ENCODE measurements around the gene CASTOR1.
A peak's percentile ranks its signal among the peaks of the same experiment; 100 is the strongest.

The CASTOR1 gene

DNA sequence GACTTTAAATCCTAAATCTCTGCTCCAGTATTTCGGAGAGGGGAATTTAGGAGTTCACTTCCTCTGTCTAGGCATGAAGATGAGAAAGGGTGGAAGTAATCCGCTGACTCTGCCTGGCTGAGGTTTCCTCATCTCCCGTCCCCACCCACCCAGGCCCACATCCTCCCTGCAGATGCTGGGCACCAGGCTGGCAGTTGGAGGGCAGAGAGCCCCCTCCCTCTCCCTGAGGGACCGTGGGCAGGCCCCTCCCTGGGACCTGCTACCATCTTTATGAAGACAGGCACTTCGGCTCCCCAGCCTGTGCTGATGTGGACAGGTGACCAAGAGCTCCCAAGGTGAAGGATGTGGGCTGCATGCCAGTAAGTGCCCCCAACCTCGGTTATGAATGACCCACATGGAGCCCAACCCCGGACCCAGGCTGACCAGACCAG is 6.7 kb downstream of the CASTOR1 start:
- DNase-seq: no peak

DNA sequence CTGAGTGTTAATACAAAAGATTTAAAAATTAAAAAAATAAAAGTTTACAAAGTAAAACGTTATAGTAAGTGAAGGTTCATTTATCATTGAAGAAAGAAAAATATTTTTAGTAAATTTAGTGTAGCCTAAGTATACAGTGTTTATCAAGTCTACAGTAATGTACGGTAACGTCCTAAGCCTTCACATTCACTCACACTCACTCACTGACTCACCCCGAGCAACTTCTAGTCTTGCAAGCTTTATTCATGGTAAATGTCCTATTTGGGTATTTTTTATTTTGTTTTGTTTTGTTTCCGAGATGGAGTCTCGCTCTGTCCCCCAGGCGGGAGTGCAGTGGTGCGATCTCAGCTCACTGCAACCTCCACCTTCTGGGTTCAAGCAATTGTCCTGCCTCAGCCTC is 8.8 kb downstream of the CASTOR1 start:
- DNase-seq: no peak

DNA sequence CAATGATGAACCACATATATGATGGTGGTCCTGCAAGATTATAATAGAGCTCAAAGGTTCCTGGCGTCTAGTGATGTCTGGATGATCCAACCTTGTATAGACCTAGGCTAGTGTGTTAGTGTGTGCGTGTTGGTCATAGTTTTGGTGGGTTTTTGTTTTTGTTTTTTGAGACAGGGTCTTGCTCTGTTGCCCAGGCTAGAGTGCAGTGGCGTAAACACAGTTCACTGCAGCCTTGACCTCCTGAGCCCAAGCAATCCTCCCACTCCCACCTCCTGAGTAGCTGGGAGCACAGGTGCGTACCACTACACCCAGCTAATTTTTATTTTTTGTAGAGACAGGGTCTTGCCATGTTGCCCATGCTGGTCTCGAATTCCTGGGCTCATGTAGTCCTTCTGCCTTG is 9.4 kb downstream of the CASTOR1 start:
- no peak for DNase-seq

DNA sequence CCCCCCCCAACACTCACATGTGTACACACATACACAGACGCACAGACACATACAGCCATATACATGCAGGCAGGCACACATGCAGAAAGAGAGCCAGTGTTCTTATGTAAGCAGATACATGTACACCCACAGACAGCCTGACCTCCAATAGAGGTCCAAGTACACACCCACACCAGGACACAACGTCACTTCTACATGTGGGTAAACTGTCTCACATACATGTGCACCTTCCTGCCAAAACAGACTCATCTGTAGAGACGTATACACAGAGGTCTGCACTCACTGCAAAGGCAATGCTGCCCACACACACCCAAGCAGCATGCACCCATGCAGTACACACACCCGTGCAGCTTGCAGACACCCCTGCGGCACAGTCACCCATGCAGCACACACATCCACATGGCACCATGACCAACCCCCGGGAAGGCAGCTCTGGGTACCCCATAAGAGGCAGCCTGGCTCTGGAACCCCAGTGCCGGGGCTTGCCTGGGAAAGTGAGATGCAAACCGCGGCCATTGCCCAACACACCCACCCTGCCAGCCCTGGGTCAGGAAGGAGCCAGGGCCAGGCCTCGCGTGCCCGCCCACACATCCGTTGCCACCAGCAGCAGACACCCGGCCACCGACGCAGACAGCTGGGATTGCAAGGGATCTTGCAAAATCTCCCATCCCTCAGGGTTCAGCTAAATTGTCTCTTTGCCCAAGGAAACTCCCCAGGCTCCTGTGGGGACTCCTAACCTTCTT is 10.1 kb downstream of the CASTOR1 start:
- no peak for DNase-seq

DNA sequence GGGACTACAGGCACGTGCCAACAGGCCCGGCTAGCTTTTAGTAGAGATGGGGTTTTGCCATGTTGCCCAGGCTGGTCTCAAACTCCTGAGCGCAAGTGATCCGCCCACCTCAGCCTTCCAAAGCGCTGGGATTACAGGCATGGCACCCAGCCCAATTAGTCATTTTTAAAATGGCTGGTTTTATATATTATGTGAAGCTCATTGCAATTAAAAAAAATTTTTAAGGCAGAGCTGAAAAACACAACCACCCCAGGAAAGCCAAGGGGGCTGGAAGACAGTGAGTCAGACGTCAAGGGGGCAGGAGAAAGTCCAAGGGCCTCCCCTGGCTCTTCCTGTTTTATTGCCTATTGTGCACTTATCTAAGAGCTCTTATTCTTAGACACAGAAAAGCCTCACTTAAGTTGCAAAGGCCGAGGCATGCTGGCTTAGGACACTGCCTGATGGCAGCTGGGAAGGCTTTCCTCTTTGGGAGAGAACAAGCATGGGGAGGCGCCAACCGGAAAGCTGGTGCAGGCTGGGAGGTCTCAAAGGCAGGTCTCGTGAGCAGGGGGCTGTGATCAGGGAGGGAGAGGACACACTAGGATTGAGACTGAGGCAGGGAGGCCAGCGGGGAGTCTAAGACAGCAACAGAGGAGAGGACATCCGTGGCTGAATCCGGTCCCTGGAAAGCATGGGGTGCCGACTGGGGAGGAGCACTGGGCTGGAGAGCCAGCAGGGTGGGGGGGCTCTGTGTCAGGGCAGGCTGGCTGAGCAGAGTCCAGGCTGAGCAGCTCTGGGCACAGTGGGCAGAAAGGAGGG is 11.6 kb downstream of the CASTOR1 start:
- DNase-seq: no peak

DNA sequence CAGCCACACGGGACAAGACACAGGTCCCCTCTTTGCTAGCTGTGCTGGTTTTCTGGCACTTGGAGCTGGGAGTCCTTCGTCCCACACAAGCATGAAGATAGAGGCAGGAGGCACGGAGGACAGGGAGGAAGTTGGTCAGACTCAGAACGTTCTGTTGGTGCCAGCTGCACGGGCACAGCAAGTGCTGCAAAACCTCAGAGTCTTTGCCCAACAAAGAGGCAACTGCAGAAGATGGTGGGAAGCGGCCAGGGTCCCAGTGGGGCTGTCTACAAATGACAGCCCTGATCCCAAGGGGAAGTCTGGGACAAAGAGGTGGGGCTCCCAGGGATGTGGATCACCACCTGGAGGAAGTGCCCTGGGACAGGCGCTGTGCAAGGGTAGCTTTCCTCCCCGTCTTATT is 13.3 kb downstream of the CASTOR1 start:
- no peak for DNase-seq

DNA sequence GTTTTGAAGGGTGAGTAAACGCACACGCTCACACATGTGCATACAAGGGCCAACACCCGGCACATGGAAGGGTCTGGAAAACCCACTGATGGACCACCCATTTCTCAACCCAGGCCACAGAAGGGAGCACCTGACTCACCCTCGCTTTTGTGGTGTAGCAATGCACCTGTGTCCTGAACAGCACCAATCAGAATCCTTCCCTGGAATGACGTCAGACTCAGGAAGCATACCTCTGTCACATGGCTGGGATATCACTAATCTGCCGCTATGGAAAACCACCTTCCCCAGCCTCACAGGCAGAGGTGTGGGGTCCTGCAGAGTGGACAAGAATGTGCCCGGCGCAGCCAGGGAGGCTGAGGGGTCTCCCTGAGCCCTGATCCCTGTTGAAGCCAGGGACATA is 13.7 kb downstream of the CASTOR1 start:
- DNase-seq: no peak

DNA sequence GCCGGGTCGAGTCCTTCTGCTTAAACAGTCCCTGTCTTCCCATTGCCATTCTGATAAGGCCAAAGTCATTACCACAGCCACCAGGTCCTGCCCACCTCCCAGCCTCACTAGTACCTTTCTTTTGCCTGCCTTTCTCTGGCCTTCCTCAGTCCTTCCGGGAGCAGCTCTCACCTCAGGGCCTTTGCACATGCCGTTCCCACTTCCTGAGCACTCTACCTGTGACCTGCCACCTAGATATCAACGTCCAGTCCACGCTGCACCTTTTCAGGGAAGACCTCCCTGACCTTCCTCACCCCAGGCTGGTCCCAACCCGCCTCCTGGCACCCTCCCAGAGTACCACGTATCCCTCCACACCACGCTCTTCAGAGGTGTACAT is 14.9 kb downstream of the CASTOR1 start:
- no peak for DNase-seq

DNA sequence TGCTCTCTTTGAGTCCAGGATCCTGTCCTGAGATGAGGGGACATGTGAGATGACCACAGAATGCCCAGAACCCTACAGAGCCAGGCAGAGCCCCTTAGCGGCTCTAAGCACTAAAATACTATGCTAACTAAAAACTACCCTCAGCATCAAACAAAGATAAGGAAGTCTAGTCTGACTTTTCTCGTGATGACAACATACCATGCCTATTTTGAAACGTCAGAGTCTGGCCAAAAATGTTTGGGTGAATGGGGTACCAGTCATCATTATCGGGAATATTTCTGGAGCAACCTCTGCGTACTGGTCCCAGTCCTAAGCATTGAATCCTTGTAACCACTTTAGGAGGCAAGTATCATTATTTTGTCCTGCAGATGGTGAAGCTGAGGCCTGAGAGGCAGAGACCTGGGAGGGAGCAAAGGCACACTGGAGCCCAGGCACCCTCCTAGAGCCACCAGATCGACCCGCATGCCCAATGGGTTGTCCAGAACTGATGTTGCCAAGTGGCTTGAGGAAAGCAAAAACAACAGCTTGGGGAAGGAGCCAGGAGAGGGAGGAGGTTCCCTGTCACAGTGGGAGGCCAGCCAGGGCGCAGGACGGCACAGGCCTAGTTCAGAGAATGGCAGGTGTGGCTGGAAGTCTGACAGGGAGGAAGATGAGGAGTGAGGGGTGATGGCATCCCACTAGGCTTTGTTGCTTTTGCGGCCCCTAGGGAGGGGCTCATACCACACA is 15.4 kb downstream of the CASTOR1 start:
- DNase-seq: no peak

DNA sequence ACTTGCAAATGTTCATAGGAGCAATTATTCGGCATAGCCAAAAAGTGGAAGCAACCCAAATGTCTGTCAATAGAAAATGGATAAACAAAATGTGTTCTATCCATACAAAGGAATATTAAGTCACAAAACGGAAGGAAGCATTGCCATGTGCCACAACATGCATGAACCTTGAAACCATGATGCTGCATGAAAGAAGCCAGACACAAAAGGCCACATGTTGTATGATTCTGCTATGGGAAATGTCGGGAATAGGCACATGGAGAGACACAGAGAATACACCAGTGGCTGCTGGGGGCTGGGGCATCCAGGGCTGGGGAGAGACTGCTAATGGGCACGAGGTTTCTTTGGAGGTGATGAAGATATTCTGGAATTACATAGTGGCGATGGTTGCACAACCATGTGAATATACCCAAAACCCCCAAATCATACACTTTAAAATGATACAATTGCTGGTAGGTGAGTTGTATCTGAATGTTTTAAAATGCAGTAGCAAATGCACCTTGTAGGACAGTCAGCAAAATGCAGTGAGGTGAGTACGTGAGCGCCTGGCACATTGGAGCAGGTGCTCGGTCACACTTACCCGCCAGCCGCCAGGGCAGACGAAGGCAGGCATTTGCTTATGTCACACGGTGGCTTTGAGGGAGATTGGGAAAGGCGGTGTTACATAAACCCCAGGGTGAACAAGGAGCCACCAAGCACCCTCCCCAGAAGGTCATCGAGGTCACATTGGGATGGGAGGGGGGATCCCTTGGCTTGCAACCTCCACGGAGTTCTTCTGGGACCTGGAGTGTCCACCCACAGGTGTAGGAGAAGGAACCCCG is 16.3 kb downstream of the CASTOR1 start:
- no peak for DNase-seq

DNA sequence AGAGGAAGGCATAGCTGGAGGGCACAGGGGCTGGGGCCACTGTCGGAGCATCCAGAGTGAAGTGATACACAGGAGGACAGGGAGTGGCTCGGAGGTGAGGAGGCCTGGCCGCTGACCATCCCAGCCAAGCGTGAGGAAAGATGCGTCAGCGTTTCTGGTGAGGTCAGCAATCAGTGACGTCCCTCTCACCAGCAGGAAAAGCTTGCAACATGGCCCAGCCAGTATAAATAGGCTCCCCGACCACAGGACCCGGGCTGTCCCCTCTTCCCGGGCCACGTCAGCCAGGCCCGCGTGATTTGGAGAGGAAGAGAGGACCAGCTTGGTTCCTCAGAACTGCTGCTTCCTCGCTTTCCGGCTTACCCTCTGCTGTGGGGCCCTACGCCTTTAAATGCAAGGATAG is 18.5 kb downstream of the CASTOR1 start:
- DNase-seq: no peak

DNA sequence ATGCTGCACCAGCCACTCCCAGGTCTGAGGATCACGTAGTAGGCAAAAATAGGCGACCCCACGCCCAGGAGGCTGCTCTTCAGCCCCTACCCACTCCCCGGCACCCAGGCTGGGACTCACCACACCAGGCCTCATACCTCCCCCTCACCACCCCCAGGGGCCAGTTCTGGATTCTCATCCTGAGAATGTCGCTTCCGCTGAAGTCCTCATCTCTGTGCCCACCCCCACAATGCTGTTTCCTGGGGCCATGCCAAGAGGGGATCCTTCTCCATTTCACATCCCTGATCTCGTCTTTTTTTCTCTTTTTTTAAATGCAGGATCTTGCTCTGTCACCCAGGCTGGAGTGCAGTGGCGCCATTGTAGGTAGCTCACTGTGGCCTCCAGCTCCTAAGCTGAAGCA is 21.0 kb downstream of the CASTOR1 start:
- DNase-seq: no peak

DNA sequence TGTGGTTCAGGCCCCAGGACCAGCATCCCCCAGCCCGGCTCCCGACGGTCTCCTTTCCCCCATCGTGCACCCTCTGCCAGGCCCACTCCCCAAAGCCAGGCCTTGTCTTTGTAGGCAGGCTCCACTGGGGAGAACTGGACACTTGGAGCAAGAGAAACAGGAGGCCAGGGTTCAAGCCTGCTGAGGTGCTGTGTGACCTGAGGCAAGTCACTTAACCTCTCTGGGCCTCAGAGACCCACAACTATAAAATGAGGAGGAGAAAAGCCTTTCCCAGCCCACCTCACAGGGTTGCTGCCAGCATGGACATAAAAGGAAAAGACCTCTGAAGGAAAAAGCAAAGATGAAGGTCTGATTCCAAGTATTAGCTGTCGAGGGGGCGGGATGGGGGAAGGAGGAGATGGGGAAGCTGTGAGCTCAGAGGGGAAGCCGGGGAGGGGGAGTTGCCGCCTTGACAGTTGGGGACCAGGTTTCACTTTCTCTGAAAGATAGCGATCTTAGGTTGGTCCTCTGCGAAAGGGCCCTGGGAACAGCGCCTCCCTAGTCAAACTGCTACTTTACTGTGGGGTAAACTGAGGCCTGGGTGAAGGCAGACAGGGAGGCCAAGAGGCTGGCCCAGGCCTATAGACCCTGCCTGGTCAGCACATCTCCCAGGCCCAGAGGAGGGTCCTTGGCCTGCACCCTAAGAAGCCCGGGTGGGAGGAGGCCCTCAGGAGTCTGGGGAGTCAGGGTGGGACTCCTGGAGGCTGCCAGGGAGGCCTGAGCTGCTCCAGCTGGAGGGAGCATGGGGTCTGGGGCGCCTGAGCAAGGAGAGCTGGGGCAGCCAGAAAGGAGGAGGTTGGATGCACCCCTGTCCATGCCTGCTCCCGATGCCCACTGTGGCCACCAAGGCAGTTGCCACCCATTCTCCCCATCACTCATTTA is 21.7 kb downstream of the CASTOR1 start:
- no peak for DNase-seq

DNA sequence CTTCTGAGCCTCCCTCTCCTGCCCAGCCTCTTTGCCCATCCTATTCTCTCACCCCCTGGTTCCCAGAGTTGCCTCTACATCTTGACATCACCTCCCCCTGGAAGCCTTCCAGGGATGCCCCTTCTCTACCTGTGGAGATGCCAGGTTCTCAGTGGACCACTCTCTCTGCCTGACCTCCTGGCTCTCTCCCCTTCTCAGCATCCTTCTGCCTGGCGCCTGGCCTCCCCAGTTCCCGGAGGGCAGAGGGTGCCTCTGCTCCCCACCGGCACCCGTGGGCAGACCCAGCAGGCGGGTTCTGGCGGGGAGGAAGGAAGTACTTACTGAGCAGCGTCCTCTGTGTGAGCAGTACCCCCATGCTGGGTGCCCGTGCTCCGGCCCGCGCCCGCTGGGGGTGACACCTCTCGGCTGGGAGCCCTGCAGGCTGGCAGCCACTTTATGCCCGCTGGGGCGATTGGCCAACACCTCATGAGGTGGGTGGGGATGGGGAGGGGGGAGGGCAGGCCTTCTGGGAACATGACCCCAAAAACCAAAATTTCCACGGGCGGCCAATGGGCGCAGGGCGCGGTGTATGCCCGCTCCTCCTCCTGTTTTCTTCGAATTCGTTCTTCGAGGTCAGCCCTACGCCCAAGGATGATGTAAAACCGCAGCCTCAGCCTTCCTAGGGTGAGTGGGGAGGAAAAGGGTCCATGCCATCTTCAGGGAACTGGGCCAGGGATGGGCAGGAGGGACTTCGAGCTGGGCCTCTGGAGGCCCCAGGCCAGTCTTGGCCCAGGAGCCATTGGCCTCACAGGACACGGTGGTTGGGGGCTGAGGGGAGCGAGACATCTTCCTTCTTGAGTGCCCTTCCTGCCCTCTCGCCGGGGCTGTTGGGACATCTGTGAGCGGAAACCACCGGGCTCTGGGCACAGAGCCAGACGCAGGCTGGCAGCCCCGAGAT is 22.6 kb downstream of the CASTOR1 start, which contains the start of gene OSM:
OSM (minus strand) TSS at position 407 of the 937 bp plus-strand sequence; CDS start at position 355, 52 bp downstream.
- peak; percentile 68 for DNase-seq

DNA sequence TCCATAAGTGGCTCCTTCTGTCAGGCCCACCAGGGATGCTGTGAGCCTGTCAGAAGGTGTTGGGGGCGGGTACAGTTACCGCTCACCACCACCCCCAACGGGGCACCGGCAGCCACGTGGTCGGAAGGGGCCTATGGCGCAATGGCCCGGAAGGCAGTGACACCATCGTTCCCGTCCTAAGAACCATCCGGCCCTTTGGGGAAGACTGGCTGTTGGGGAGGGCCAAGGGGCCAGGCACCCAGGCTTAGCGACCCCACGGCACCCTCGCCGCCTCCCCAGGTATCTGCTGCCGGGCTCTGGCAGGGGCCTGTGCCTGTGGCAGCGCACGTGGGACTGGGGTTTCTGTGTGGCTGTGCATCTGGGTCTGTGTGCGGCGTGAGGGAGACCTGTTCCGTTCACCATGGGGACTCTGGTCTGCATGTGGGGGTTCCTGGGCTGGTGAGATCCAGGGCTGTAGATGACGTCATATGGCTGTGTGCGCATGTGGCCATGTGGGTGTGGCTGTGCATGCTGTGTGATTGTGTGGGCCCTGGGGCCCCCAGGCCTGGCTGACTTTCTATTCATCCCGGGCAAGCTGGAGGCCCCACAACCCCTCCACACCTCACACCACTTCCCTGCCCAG is 23.4 kb downstream of the CASTOR1 start:
- peak; percentile 79 for DNase-seq

DNA sequence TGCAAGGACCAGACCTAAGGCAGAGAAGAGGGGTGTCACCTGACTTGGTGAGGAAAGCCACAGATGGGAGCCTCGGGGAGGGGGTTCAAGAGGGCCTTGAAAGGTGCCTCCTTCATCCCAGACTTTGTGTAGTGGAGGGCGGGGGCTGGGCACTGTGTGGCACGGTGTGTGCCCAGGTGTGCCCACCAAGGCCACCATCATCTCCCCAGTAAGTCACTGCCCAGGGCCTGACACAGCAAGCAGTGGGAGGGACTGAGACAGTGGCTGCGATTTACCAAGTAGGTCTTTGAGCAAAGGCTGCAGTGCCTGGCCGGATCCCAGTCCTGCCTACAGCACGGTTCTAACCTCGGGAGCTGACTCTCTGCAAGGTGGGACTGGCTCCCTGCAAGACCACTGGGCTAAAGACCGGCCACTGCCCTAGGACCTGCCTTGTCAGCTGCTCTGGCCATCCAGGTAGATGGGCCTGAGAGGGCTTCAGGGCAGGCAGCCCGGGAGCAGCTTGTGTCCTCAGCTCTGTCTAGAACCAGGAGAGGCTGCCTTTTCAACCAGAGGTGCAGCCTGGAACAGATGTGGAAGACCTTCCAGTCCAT is 24.1 kb downstream of the CASTOR1 start:
- DNase-seq: no peak

DNA sequence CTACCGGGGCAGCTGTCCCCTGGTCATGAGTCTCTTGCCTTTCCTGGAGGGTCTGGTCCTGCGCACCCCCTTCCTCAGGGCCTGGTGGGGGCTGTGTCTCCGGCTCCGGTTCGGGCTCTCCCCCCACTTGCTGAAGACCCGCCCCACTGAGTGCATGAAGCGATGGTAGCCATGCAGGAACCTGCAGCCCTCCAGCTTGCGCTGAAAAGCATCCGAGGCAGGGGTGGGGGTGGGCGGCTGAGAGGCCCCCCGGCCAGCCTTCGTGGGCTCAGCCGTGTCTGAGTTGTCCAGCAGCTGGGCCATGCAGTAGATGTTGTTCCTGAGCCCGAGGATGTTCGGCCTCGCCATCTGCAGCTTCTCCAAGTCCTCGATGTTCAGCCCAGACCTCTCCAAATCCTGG is 25.4 kb downstream of the CASTOR1 start:
- DNase-seq: no peak

DNA sequence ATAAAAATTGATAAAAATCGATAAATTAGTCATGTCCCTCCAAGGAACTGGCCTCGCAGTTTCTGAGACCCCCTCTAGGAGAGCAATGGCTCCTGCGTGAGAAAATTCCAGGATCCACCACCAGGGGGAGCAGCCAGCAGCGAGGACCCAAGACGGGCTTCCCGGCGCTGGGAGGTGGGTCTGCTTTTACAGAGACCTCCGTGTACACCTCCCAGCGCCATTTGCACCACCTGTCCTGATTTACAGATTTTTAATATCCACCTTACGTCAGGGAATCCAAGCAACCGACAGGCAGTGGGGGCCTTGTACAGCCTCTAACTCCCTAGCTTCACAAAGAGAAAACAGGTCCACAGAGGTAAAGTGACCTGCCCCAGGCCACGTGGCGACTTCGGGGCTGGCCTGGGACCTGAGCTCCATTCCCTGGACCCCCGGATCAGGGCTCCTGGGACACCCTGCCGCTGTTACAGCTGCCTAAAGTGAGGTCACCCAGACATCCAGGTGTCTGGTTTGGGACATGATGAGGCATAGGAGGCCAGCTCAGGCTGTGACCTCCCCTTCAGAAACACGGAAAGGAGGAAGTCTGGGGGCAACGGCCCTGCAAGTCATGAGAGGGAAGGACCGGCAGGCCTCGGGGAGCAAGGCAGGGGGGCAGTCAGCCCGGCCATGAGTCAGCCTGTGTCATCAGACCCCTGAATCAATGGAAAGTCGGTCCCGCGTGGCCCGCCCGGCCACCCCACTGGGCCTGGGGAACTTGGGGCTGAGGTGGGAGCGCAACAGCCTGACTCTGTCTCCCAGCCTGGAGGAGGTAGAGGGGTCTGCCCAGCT is 26.2 kb downstream of the CASTOR1 start:
- DNase-seq: peak; percentile 84

DNA sequence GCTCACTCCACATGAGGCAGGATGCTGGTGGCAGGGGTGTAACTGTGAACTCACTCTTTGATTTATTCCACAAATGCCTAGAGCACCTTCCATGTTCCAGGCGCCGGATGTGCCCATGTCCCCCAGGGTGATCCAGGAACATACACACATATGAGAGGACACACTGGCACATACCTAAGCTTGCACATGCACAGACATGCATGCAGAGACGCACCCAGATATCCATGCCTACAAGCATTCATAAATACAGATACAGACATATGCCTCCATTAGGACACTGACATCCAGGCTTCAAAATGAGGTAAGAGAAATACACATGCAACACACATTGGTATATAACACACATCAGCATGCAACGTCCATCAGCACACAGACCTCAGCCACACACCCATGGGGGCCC is 27.2 kb downstream of the CASTOR1 start:
- DNase-seq: no peak
